Muscle layer of duodenum (tissue), 2 donors: ENCODE results near the gene FBXL7.

Source experiments
- H3K27ac ChIP-seq: one replicate; pipeline ENCODE4 v1.7.0; 2013; ENCODE audit warnings: mild to moderate bottlenecking, low read length
- H3K27me3 ChIP-seq: one replicate; pipeline ENCODE4 v1.7.0; 2013; ENCODE audit warnings: low read depth, mild to moderate bottlenecking, control low read depth, low read length
- H3K36me3 ChIP-seq, 2 donors: one replicate each; pipeline ENCODE4 v1.7.0; 2013; ENCODE audit warnings: low read length in 2 of 2, control low read depth in 1 of 2, mild to moderate bottlenecking in 1 of 2; ENCODE audit not compliant: insufficient read depth in 2 of 2, control insufficient read depth in 1 of 2
- H3K4me1 ChIP-seq, 2 donors: one replicate each; pipeline ENCODE4 v1.7.0; 2013; ENCODE audit warnings: low read length in 2 of 2, mild to moderate bottlenecking in 2 of 2, control low read depth in 1 of 2, moderate library complexity in 1 of 2; ENCODE audit not compliant: insufficient read depth in 2 of 2, control insufficient read depth in 1 of 2
- H3K4me3 ChIP-seq, 2 donors: one replicate each; pipeline ENCODE4 v1.7.0; 2013; ENCODE audit warnings: low read length in 2 of 2, low read depth in 1 of 2, mild to moderate bottlenecking in 1 of 2
- H3K9me3 ChIP-seq, 2 donors: one replicate each; pipeline ENCODE4 v1.7.0; 2013; ENCODE audit warnings: low read length in 2 of 2, control low read depth in 1 of 2, mild to moderate bottlenecking in 1 of 2; ENCODE audit not compliant: control insufficient read depth in 1 of 2
- donor health status: healthy.

FBXL7 gene

GRCh38 chr5:15719784-15720183 is 219.8 kb downstream of the FBXL7 start:
- peaks cover 0 to 17% of the 10 kb centered on the region in 2 donors for H3K4me1 ChIP-seq
- H3K27ac ChIP-seq: no peak overlapping the region

GRCh38 chr5:15720515-15720914 is 220.5 kb downstream of the FBXL7 start:
- H3K4me1 ChIP-seq: peaks cover 0 to 17% of the 10 kb centered on the region in 2 donors
- H3K36me3 ChIP-seq: no peaks in the 10 kb centered on the region
- H3K9me3 ChIP-seq: peaks cover 0 to 6% of the 10 kb centered on the region in 2 donors
- no peak overlapping the region for H3K27ac ChIP-seq
- no peak overlapping the region for H3K4me3 ChIP-seq
- no peaks in the 10 kb centered on the region for H3K27me3 ChIP-seq

More at GRCh38 chr5:15719784-15720183, 219.8 kb downstream of the FBXL7 start:
- Histone ChIP-seq H3K4me3 (no peak overlapping the region), H3K36me3 (no peaks in the 10 kb centered on the region), H3K27me3 (no peaks in the 10 kb centered on the region), H3K9me3 (peaks cover 0 to 4% of the 10 kb centered on the region in 2 donors)

- Histone ChIP-seq H3K4me3 (no peak overlapping the region), H3K4me1 (peaks cover 0 to 6% of the 10 kb centered on the region in 2 donors), H3K27me3 (no peaks in the 10 kb centered on the region), H3K36me3 (no peaks in the 10 kb centered on the region), H3K27ac (no peak overlapping the region), H3K9me3 (peaks cover 0 to 10% of the 10 kb centered on the region in 2 donors)
Measured at GRCh38 chr5:15722305-15722704, 222.3 kb downstream of the FBXL7 start.

GRCh38 chr5:15727375-15727774 is 227.4 kb downstream of the FBXL7 start:
- Histone ChIP-seq H3K4me1 (peaks cover 0 to 8% of the 10 kb centered on the region in 2 donors), H3K27ac (no peak overlapping the region), H3K36me3 (peaks cover 0 to 4% of the 10 kb centered on the region in 2 donors), H3K27me3 (no peaks in the 10 kb centered on the region), H3K9me3 (peaks cover 0 to 23% of the 10 kb centered on the region in 2 donors), H3K4me3 (no peak overlapping the region)

GRCh38 chr5:15728811-15729210 is 228.8 kb downstream of the FBXL7 start:
- Histone ChIP-seq H3K27ac (no peak overlapping the region), H3K36me3 (peaks cover 0 to 4% of the 10 kb centered on the region in 2 donors), H3K4me3 (no peak overlapping the region), H3K27me3 (no peaks in the 10 kb centered on the region), H3K4me1 (peaks cover 0 to 8% of the 10 kb centered on the region in 2 donors), H3K9me3 (peaks cover 0 to 23% of the 10 kb centered on the region in 2 donors)

- H3K4me3 ChIP-seq: no peak overlapping the region
- H3K27me3 ChIP-seq: no peaks in the 10 kb centered on the region
- H3K36me3 ChIP-seq: peaks cover 0 to 4% of the 10 kb centered on the region in 2 donors
- H3K27ac ChIP-seq: no peak overlapping the region
- peaks cover 0 to 16% of the 10 kb centered on the region in 2 donors for H3K9me3 ChIP-seq
- H3K4me1 ChIP-seq: peaks cover 0 to 8% of the 10 kb centered on the region in 2 donors
Measured at GRCh38 chr5:15731699-15732098, 231.7 kb downstream of the FBXL7 start.

GRCh38 chr5:15734058-15734457 is 234.1 kb downstream of the FBXL7 start:
- no peaks in the 10 kb centered on the region for H3K9me3 ChIP-seq
- H3K36me3 ChIP-seq: no peaks in the 10 kb centered on the region
- no peaks in the 10 kb centered on the region for H3K27me3 ChIP-seq
- peaks cover 0 to 22% of the 10 kb centered on the region in 2 donors for H3K4me1 ChIP-seq
- no peak overlapping the region for H3K27ac ChIP-seq
- no peak overlapping the region for H3K4me3 ChIP-seq

GRCh38 chr5:15737036-15737821 is 237.2 kb downstream of the FBXL7 start:
- H3K4me1 ChIP-seq: peaks cover 0 to 21% of the 10 kb centered on the region in 2 donors
- H3K27ac ChIP-seq: no peak overlapping the region

GRCh38 chr5:15737871-15738664 is 238.1 kb downstream of the FBXL7 start:
- Histone ChIP-seq H3K4me3 (no peak overlapping the region), H3K27ac (no peak overlapping the region), H3K4me1 (peaks cover 0 to 19% of the 10 kb centered on the region in 2 donors), H3K36me3 (no peaks in the 10 kb centered on the region), H3K27me3 (no peaks in the 10 kb centered on the region), H3K9me3 (no peaks in the 10 kb centered on the region)

More at GRCh38 chr5:15737036-15737821, 237.2 kb downstream of the FBXL7 start:
- H3K4me3 ChIP-seq: no peak overlapping the region
- H3K27me3 ChIP-seq: no peaks in the 10 kb centered on the region
- no peaks in the 10 kb centered on the region for H3K9me3 ChIP-seq
- no peaks in the 10 kb centered on the region for H3K36me3 ChIP-seq

- H3K36me3 ChIP-seq: no peaks in the 10 kb centered on the region
- H3K4me1 ChIP-seq: peaks cover 0 to 19% of the 10 kb centered on the region in 2 donors
- H3K4me3 ChIP-seq: no peak overlapping the region
- H3K9me3 ChIP-seq: no peaks in the 10 kb centered on the region
- H3K27me3 ChIP-seq: no peaks in the 10 kb centered on the region
- no peak overlapping the region for H3K27ac ChIP-seq
Measured at GRCh38 chr5:15740383-15740782, 240.4 kb downstream of the FBXL7 start.

GRCh38 chr5:15741591-15741990 is 241.6 kb downstream of the FBXL7 start:
- no peaks in the 10 kb centered on the region for H3K9me3 ChIP-seq
- H3K27ac ChIP-seq: no peak overlapping the region
- H3K27me3 ChIP-seq: no peaks in the 10 kb centered on the region
- peaks cover 0 to 19% of the 10 kb centered on the region in 2 donors for H3K4me1 ChIP-seq
- H3K4me3 ChIP-seq: no peak overlapping the region
- H3K36me3 ChIP-seq: no peaks in the 10 kb centered on the region
